Tongue (tissue), 2 donors: ENCODE measurements around the gene KANSL1L. TPM values are rescaled to one million over a fixed set of nuclear protein-coding genes. Genes with fewer than 3 reads are reported as not detected.
"Not testable (repeated sequence)": the region's sequence is repeated elsewhere in the genome, so short reads cannot be mapped to it uniquely, and the experiment has no call there.

Source experiments
- DNase-seq: peaks from one replicate; pipeline ENCODE4 v3.0.0-alpha.2; 2015
- total RNA-seq: library from RNA; depleted of rRNA; stranded (reverse); fragments of >200 nt; gene quantifications from one replicate; pipeline ENCODE4 v1.2.3, GENCODE V29; 2014

Gene KANSL1L
- total RNA-seq, 1 donor from 2014 or later, result 53.6 TPM

- no peak for DNase-seq
Measured at GRCh38 chr2:210179351-210179990, 8.3 kb upstream of the KANSL1L start.

GRCh38 chr2:210177769-210178168, 6.6 kb upstream of the KANSL1L start:
- DNase-seq, result no peak

GRCh38 chr2:210177115-210177514, 5.9 kb upstream of the KANSL1L start:
- not testable (repeated sequence) for DNase-seq

- DNase-seq, result no peak
Measured at GRCh38 chr2:210174086-210174485, 2.9 kb upstream of the KANSL1L start.

GRCh38 chr2:210172219-210172575, 988 bp upstream of the KANSL1L start:
- no peak for DNase-seq

- DNase-seq, result peak; percentile 99
Measured at GRCh38 chr2:210170446-210171303, 534 bp downstream of the KANSL1L start.

GRCh38 chr2:210170196-210170445, 1.1 kb downstream of the KANSL1L start:
- no peak for DNase-seq

GRCh38 chr2:210169516-210170195, 1.6 kb downstream of the KANSL1L start:
- peak; percentile 67 for DNase-seq

GRCh38 chr2:210167227-210167626, 4.0 kb downstream of the KANSL1L start:
- no peak for DNase-seq

- DNase-seq, result no peak
Measured at GRCh38 chr2:210162466-210163124, 8.6 kb downstream of the KANSL1L start.

GRCh38 chr2:210159059-210159458, 12.2 kb downstream of the KANSL1L start:
- DNase-seq, result no peak

GRCh38 chr2:210158236-210158635, 13.0 kb downstream of the KANSL1L start:
- no peak for DNase-seq

- no peak for DNase-seq
Measured at GRCh38 chr2:210157526-210157925, 13.7 kb downstream of the KANSL1L start.

- DNase-seq, result no peak
Measured at GRCh38 chr2:210147614-210148013, 23.6 kb downstream of the KANSL1L start.

- no peak for DNase-seq
Measured at GRCh38 chr2:210132239-210132638, 39.0 kb downstream of the KANSL1L start.

- DNase-seq, result peak; percentile 14
Measured at GRCh38 chr2:210128961-210129360, 42.2 kb downstream of the KANSL1L start.

GRCh38 chr2:210113614-210114235, 57.5 kb downstream of the KANSL1L start:
- no peak for DNase-seq

GRCh38 chr2:210112871-210113270, 58.3 kb downstream of the KANSL1L start:
- DNase-seq, result no peak

GRCh38 chr2:210099940-210100339, 71.3 kb downstream of the KANSL1L start:
- DNase-seq, result no peak

- no peak for DNase-seq
Measured at GRCh38 chr2:210094787-210095186, 76.4 kb downstream of the KANSL1L start.

GRCh38 chr2:210092791-210093190, 78.4 kb downstream of the KANSL1L start:
- no peak for DNase-seq

GRCh38 chr2:210086930-210087329, 84.3 kb downstream of the KANSL1L start:
- DNase-seq, result no peak

GRCh38 chr2:210086292-210086691, 84.9 kb downstream of the KANSL1L start:
- no peak for DNase-seq
